Measurements from ENCODE around the gene TUBB2A.

DNA sequence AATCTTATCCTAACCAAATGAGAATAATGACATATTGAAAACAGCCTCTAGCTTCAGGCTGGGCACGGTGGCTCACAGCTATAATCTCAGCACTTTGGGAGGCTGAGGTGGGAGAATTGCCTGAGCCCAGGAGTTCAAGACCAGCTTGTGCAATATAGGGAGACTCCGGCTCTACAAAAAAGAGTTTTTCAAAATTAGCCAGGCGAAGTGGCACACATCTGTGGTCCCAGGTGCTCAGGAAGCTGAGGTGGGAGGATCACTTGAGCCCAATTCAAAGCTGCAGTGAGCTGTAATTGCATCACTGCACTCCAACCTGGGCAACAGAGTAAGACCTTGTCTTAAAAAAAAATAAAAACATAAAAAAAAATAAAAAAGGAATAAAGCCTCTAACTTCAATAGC, 4.7 kb downstream of the TUBB2A start:
- TF ChIP-seq, protein P1, sequence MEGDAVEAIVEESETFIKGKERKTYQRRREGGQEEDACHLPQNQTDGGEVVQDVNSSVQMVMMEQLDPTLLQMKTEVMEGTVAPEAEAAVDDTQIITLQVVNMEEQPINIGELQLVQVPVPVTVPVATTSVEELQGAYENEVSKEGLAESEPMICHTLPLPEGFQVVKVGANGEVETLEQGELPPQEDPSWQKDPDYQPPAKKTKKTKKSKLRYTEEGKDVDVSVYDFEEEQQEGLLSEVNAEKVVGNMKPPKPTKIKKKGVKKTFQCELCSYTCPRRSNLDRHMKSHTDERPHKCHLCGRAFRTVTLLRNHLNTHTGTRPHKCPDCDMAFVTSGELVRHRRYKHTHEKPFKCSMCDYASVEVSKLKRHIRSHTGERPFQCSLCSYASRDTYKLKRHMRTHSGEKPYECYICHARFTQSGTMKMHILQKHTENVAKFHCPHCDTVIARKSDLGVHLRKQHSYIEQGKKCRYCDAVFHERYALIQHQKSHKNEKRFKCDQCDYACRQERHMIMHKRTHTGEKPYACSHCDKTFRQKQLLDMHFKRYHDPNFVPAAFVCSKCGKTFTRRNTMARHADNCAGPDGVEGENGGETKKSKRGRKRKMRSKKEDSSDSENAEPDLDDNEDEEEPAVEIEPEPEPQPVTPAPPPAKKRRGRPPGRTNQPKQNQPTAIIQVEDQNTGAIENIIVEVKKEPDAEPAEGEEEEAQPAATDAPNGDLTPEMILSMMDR (IDR thresholded peaks at IDR 0.05): no peak
- TF ChIP-seq ZFX (IDR thresholded peaks at IDR 0.05; ENCODE audit: borderline replicate concordance): no peak

All from 22Rv1 (cell line).